Endodermal cell (in vitro differentiated cells): Measurements from ENCODE around the gene RGS7. TPM values are rescaled to one million over a fixed set of nuclear protein-coding genes. Genes with fewer than 3 reads are reported as not detected.

ENCODE experiments used
- DNase-seq: peaks from one replicate; pipeline ENCODE4 v3.0.0-alpha.2; 2017
- H3K27ac ChIP-seq: 2 replicates; pipeline ENCODE4 v1.5.1; 2013; ENCODE audit warnings: mild to moderate bottlenecking, low read depth, low read length, moderate library complexity
- H3K27me3 ChIP-seq: 2 replicates; pipeline ENCODE4 v1.6.1; 2013; ENCODE audit warnings: mild to moderate bottlenecking, low read length, moderate library complexity; ENCODE audit not compliant: insufficient read depth, control insufficient read depth, poor library complexity, severe bottlenecking
- H3K36me3 ChIP-seq: 2 replicates; pipeline ENCODE4 v1.7.0; 2013; ENCODE audit warnings: mild to moderate bottlenecking, low read length, moderate library complexity; ENCODE audit not compliant: control insufficient read depth, insufficient read depth
- H3K4me1 ChIP-seq: one replicate; pipeline ENCODE4 v1.7.0; 2013; ENCODE audit warnings: low read length; ENCODE audit not compliant: control insufficient read depth, insufficient read depth
- H3K4me3 ChIP-seq: 2 replicates; pipeline ENCODE4 v1.5.1; 2013; ENCODE audit warnings: mild to moderate bottlenecking, low read length, moderate library complexity
- H3K9ac ChIP-seq: 2 replicates; pipeline ENCODE4 v1.6.1; 2013; ENCODE audit warnings: mild to moderate bottlenecking, low read length, moderate library complexity; ENCODE audit not compliant: poor library complexity, severe bottlenecking; ENCODE audit errors: extremely low read depth
- H3K9me3 ChIP-seq: 2 replicates; pipeline ENCODE4 v1.6.1; 2013; ENCODE audit warnings: mild to moderate bottlenecking, low read length, moderate library complexity; ENCODE audit not compliant: control insufficient read depth
- H3K27ac Mint-ChIP-seq: 2 replicates; pipeline ENCODE4 v1.8.0; 2020; ENCODE audit warnings: mixed read lengths
- H3K27me3 Mint-ChIP-seq: 2 replicates; pipeline ENCODE4 v1.8.0; 2021; ENCODE audit warnings: mild to moderate bottlenecking, mixed read lengths; ENCODE audit not compliant: insufficient read depth
- H3K36me3 Mint-ChIP-seq: 2 replicates; pipeline ENCODE4 v1.8.0; 2020; ENCODE audit warnings: low read depth, mixed read lengths
- H3K4me1 Mint-ChIP-seq: 2 replicates; pipeline ENCODE4 v1.8.0; 2020; ENCODE audit warnings: mixed read lengths
- H3K4me3 Mint-ChIP-seq: 2 replicates; pipeline ENCODE4 v1.8.0; 2020; ENCODE audit warnings: mild to moderate bottlenecking, moderate library complexity, mixed read lengths
- H3K9me3 Mint-ChIP-seq: 2 replicates; pipeline ENCODE4 v1.8.0; 2020; ENCODE audit warnings: mild to moderate bottlenecking, mixed read lengths
- WGBS, 2 experiments: methylation state at CpG; one replicate each; pipeline versions ENCODE4 v1.1.5 to v1.1.7; 2013; ENCODE audit warnings: missing lambda C conversion rate in 2 of 2, mixed read lengths in 1 of 2; ENCODE audit not compliant: insufficient coverage in 1 of 2, insufficient read length in 1 of 2; 5-methylcytosine and 5-hydroxymethylcytosine counted together
- total RNA-seq, 2 donors: library from RNA; stranded (reverse); fragmentation: NEBNext Ultra II Directional in 1 of 2; extraction: Animal tissue kit (Norgen Biotek cat#: 25700) in 1 of 2; gene quantifications; 2 replicates in 1 of 2; 3 replicates in 1 of 2; pipeline ENCODE4 v1.2.1, GENCODE V29; 2021
- TF ChIP-seq, protein P1 (sequence below): fragments of 200-600 bp; sonication (generic); conservative IDR thresholded peaks from 2 replicates; pipeline ENCODE4 v1.5.0; 2021; ENCODE audit warnings: antibody characterized with exemption, mild to moderate bottlenecking

RGS7 gene
- total RNA-seq, 2 donors from 2014 or later = 1.0 to 1.1 TPM

DNA sequence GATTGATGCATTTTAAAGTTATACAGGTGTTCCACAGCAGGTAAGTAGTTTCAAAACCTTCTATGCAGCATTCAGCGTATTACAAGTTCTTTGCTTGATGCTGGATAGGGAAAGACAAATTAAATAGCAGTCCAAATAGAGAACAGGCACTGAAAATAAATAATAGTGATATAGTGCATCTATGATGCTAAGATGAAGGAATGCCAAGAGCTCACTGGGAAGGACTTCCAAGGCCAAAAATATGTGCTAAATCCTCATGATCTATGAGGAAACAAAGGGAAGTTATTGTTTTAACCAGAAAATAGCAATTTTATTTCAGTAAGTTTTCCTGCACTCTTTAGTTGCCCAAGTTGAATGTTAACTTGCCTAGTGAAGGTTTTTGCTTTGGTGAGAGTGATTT is 617.3 kb downstream of the RGS7 start:
- Mint-ChIP-seq H3K36me3 (no peaks in the 10 kb centered on the region), H3K4me1 (no peaks in the 10 kb centered on the region), H3K27ac (no peak overlapping the region), H3K9me3 (no peaks in the 10 kb centered on the region), H3K27me3 (no peaks in the 10 kb centered on the region), H3K4me3 (no peak overlapping the region)
- no peaks in the 10 kb centered on the region for H3K36me3 ChIP-seq
- no peak for DNase-seq
- H3K9ac ChIP-seq = no peak overlapping the region
- H3K4me3 ChIP-seq = no peak overlapping the region
- H3K4me1 ChIP-seq = no peaks in the 10 kb centered on the region
- no peak overlapping the region for H3K27ac ChIP-seq
- 89 to 100% methylated on average over 1 of the region's 1 CpG for WGBS, 2 experiments
- no peaks in the 10 kb centered on the region for H3K9me3 ChIP-seq
- no peaks in the 10 kb centered on the region for H3K27me3 ChIP-seq
- TF ChIP-seq, protein P1, sequence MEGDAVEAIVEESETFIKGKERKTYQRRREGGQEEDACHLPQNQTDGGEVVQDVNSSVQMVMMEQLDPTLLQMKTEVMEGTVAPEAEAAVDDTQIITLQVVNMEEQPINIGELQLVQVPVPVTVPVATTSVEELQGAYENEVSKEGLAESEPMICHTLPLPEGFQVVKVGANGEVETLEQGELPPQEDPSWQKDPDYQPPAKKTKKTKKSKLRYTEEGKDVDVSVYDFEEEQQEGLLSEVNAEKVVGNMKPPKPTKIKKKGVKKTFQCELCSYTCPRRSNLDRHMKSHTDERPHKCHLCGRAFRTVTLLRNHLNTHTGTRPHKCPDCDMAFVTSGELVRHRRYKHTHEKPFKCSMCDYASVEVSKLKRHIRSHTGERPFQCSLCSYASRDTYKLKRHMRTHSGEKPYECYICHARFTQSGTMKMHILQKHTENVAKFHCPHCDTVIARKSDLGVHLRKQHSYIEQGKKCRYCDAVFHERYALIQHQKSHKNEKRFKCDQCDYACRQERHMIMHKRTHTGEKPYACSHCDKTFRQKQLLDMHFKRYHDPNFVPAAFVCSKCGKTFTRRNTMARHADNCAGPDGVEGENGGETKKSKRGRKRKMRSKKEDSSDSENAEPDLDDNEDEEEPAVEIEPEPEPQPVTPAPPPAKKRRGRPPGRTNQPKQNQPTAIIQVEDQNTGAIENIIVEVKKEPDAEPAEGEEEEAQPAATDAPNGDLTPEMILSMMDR = no peak

DNA sequence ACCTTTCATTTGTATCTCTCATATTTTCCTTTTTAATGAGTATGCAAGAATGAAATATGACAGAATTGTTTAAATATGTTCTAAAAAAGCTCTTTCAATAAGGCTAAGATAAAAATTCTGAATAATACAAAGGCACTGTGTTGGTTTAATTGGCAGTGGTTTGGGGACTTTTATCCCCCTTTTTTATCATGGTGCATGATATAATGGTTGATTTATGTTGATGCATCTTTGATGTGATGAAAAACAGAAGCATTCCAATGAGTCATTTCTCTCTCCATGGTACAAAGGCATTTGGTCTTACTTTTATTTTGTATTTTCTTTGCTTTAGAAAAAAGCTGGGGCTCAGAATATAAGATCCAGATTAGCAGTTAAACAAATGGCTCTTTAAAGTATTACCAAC is 617.9 kb downstream of the RGS7 start:
- Mint-ChIP-seq H3K4me1 (no peaks in the 10 kb centered on the region), H3K4me3 (no peak overlapping the region), H3K27me3 (no peaks in the 10 kb centered on the region), H3K9me3 (peaks cover 2% of the 10 kb centered on the region), H3K27ac (no peak overlapping the region), H3K36me3 (no peaks in the 10 kb centered on the region)
- Histone ChIP-seq H3K4me1 (no peaks in the 10 kb centered on the region), H3K27ac (no peak overlapping the region), H3K27me3 (no peaks in the 10 kb centered on the region), H3K36me3 (no peaks in the 10 kb centered on the region), H3K9ac (no peak overlapping the region), H3K4me3 (no peak overlapping the region), H3K9me3 (no peaks in the 10 kb centered on the region)
- DNase-seq = no peak
- TF ChIP-seq, protein P1 = no peak

DNA sequence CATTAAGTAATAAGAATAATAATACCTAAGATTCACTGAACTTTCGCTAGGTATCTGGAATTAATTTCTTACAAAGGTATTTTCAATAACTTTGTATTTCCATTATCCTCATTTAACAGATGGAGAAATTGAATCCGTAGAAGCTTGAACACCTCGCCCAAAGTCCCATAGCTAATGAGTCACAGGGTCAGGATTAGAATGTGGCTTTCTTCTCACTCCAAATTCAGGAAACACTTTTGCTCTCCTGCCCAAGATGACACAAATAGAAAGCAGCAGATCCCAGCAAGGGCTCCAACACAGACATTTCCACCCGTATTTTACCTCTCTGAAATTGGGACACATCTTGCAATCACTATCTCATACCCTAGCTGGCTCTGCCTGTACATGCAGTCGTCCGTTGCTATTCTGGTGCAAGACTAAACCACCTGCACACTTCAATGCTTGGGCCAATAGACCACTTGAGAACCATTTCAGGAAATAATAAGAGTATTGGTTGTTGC is 619.2 kb downstream of the RGS7 start:
- peaks cover 2% of the 10 kb centered on the region for H3K9me3 Mint-ChIP-seq
- H3K27me3 Mint-ChIP-seq = no peaks in the 10 kb centered on the region
- no peaks in the 10 kb centered on the region for H3K4me1 ChIP-seq
- H3K27ac Mint-ChIP-seq = no peak overlapping the region
- H3K36me3 ChIP-seq = no peaks in the 10 kb centered on the region
- H3K4me3 Mint-ChIP-seq = no peak overlapping the region
- H3K36me3 Mint-ChIP-seq = no peaks in the 10 kb centered on the region
- no peaks in the 10 kb centered on the region for H3K9me3 ChIP-seq
- H3K27ac ChIP-seq = no peak overlapping the region
- no peak for DNase-seq
- 92 to 95% methylated on average over 2 to 6 of the region's 6 CpGs for WGBS, 2 experiments
- TF ChIP-seq, protein P1 = no peak
- H3K27me3 ChIP-seq = no peaks in the 10 kb centered on the region
- H3K4me1 Mint-ChIP-seq = no peaks in the 10 kb centered on the region
- no peak overlapping the region for H3K9ac ChIP-seq
- no peak overlapping the region for H3K4me3 ChIP-seq
